ENCODE measurements around the gene SYMPK. TPM values are rescaled to one million over a fixed set of nuclear protein-coding genes. Genes with fewer than 3 reads are reported as not detected.

The SYMPK gene
- total RNA-seq: 10 to 100 TPM; 78.7 to 83.3 TPM

GRCh38 chr19:45862564-45863334, at the start of gene SYMPK:
Gene SYMPK, minus strand, starts transcription at chr19:45863147. Its CDS starts 8,652 bp downstream, at chr19:45854495.

GRCh38 chr19:45901912-45902650, 39.1 kb upstream of the SYMPK start, which contains the start of gene MYPOP:
Gene MYPOP, minus strand, starts transcription at chr19:45902613. Its CDS starts 840 bp downstream, at chr19:45901773.

GRCh38 chr19:45885556-45886426, 22.8 kb upstream of the SYMPK start, which contains the start of gene IRF2BP1:
Gene IRF2BP1, minus strand, starts transcription at chr19:45886141. Its CDS starts 367 bp downstream, at chr19:45885774.

GRCh38 chr19:45863840-45864628, 1.1 kb upstream of the SYMPK start, which contains the start of gene FOXA3:
Gene FOXA3, plus strand, starts transcription at chr19:45864326. Its CDS starts 131 bp downstream, at chr19:45864457.

GRCh38 chr19:45814851-45815480, 48.0 kb downstream of the SYMPK start, which contains the start of gene RSPH6A:
Gene RSPH6A, minus strand, starts transcription at chr19:45815308. Its CDS starts 132 bp downstream, at chr19:45815176.

GRCh38 chr19:45792470-45793177, 70.3 kb downstream of the SYMPK start, which contains the start of gene DMWD:
Gene DMWD, minus strand, starts transcription at chr19:45792845. Its CDS starts 89 bp downstream, at chr19:45792756.

GRCh38 chr19:45782162-45782691, 80.7 kb downstream of the SYMPK start, which contains the start of gene DMPK:
Gene DMPK, minus strand, starts transcription at chr19:45782490. Its CDS starts 138 bp downstream, at chr19:45782352.

GRCh38 chr19:45768984-45769782, 93.8 kb downstream of the SYMPK start, which contains the start of gene SIX5:
Gene SIX5, minus strand, starts transcription at chr19:45769252. Its CDS starts 408 bp downstream, at chr19:45768844.

Other genes with a start within 250 kb of the SYMPK start
- gene EML2, start 223.8 kb downstream of the SYMPK start, total RNA-seq: 10 to 100 TPM; 94.8 to 97.6 TPM
- gene GIPR, start 194.9 kb downstream of the SYMPK start, total RNA-seq: 1 to 10 TPM; 4.2 to 4.8 TPM
- gene SNRPD2, start 171.2 kb downstream of the SYMPK start, total RNA-seq: 100 to 1,000 TPM; 575 to 607 TPM
- 1 to 10 TPM; 6.7 to 8.4 TPM for gene QPCTL, start 170.5 kb downstream of the SYMPK start, total RNA-seq
- gene FBXO46, start 132.3 kb downstream of the SYMPK start, total RNA-seq: 10 to 100 TPM; 33.6 to 40.3 TPM
- not detected for gene MEIOSIN, start 129.7 kb downstream of the SYMPK start, total RNA-seq
- 1 to 10 TPM; 1.0 to 1.2 TPM for gene SIX5, start 93.9 kb downstream of the SYMPK start, total RNA-seq
- gene DMPK, start 80.7 kb downstream of the SYMPK start, total RNA-seq: 10 to 100 TPM; 24.8 to 27.0 TPM
- gene DMWD, start 70.3 kb downstream of the SYMPK start, total RNA-seq: 10 to 100 TPM; 46.7 to 47.1 TPM
- under 1 TPM; 0.28 to 0.34 TPM for gene RSPH6A, start 47.8 kb downstream of the SYMPK start, total RNA-seq
- gene FOXA3, start 1.2 kb upstream of the SYMPK start, total RNA-seq: not detected
- gene IRF2BP1, start 23.0 kb upstream of the SYMPK start, total RNA-seq: 10 to 100 TPM; 20.2 to 20.8 TPM
- gene MYPOP, start 39.5 kb upstream of the SYMPK start, total RNA-seq: 10 to 100 TPM; 10.1 to 10.8 TPM
- not detected for gene NANOS2, start 51.6 kb upstream of the SYMPK start, total RNA-seq
- under 1 TPM; 0.17 to 0.18 TPM for gene NOVA2, start 110.7 kb upstream of the SYMPK start, total RNA-seq
- gene CCDC61, start 132.3 kb upstream of the SYMPK start, total RNA-seq: 10 to 100 TPM; 26.9 to 27.9 TPM
- gene PGLYRP1, start 159.9 kb upstream of the SYMPK start, total RNA-seq: not detected
- not detected for gene IGFL4, start 177.9 kb upstream of the SYMPK start, total RNA-seq

Measured in activated naive CD4-positive, alpha-beta T cell treated with anti-CD3 and anti-CD28 coated beads, Interleukin-2, amount 10 ng/mL, durations not matched to agents 5 hours and 36 hours (primary cell).